ENCODE data around the gene AQP12A.

Gene AQP12A

DNA sequence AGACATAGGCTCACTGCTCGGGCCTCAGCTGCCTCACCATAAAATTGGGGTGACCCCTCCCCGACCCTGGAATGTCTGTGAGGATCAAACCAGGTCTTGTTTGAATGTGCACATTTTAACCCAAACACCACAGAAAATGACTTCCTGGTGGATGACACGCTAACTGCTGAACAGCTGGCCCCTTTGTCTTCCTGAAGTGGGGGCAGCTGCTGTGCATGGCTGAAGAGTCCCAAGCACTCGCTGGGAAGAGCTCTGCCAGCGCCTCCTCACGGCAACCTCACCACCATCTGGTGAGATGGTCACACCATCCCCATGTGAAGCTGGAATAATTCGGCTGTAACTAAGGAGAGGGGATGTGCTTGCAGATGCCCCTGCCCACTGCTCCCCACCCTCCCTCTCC lies 34.0 kb downstream of the AQP12A start:
- DNase-seq, result peak; percentile 85 to 95

DNA sequence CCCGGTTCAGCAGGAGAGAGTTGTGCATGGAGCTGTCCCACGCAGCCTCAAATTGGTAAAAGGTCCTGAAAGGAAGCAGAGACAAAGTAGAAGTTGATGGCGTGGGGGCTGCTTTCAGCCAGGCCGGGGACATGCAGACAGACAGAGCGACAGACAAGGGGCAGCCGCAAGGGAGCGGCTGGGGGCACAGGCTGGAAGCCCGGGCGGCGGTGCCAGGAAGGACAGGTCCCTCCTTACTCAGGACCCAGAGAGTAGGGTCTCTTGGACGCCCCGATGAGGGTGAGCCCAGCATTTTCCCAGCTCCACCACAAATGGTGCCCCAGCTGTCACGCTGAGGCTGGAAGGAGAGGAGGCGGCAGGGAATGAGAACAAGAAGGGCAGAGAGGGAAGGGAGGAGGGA lies 35.2 kb downstream of the AQP12A start:
- DNase-seq, result no peak

DNA sequence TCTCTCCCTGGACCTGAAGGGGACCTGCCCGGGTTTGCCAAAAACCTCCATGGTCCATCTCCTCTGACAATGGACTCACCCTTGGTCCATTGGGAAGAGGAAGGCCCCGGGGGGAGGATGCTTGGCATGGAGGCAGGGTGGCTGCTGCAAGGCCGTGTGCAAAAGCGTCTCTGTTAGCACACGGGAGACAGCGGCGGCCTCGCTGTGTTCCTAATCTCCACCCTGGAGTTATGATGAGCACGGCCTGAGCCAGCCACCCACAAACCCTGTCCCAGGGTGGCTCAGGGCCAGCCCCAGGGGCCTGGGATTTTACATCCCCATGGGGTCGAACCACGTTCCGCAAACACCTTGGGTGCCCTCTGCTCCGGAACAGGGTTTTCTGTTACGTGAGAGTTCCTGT lies 35.8 kb downstream of the AQP12A start:
- DNase-seq, result no peak

DNA sequence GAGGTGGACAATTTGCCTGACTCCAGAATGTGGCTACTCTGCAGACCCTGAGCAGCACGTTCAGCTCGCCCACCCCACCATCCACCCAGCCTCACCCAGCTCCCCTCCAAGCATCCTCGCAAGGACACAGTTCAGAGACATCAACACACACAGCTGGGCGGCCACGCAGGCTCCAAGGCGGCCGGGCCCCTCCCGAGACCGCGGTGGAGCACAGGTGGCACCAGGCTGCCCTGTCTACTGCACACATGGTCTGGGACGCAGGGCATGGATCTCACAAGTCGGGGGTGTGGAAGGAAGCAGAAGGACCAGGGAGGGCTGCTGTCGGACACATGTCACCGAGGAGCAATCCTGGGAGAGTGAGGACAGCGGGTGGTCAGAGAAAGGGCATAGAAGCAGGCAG lies 36.2 kb downstream of the AQP12A start:
- peak in 1 of 2 experiments; percentile 25 for DNase-seq

DNA sequence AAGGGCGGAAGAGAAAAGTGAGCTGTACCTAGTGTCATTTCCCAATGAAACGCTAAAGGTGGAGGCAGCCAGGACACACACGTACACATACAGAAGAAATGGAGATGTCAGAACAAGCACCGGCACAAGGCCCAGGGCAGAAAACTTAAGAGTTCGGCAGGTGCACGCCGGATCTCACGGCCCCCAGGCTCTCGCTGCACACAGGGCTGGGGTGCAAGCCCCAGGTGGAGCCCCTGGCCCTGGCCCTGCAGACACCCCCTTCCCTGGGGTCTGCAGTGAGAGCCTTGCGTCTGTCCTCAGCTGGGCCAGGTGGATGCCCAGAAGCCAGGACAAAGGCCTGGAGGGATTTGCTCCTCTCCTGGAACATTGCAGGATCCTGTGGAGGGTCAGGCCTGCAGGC lies 36.7 kb downstream of the AQP12A start:
- no peak for DNase-seq

DNA sequence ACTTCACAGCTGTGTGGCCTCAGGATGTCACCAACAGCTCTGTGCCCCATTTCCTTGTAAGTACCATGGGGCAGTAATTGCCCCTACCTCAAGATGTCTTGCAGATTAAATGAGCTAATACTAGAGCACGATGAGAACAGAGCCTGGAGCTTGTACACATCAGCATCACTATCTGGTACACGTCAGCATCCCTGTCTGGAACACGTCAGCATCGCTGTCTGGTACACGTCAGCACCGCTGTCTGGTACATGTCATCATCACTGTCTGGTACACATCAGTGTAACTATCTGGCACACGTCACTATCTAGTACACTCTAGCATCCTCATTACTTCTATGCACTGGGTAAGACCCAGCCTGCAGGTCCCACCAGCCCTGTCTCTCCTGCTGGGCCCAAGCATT lies 37.2 kb downstream of the AQP12A start:
- DNase-seq, result no peak

DNA sequence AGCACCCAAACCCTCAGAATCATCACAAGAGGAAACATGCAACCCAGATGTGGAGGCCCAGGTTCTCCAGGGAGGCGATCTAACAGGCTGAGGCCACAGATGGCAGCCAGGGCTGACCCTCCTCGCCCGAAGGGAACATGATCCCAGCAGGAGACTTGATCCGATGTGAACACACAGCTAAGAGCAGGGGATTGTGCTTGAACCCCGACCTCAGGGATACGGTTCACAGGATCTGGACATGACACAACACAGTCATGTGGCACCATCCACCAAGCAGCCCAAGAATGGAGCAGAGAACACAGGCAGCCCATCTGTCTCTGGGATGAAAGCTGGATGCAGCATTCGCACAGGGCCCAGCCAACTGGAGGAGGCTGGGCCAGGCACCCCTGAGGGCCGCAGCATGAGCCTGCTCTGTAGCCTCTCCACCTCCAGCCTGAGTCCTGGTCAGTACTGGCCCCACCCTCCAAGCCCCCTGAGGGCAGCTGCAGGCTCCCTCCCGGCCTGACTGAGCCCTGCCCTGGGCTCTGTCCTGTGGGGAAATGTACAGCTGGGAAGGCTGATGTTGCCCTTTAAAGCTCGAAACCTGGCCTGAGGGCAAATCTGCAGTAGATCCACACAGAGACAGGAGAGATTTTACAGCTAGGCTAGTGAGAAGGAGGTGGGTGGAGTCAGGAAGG lies 39.0 kb downstream of the AQP12A start:
- DNase-seq, result peak; percentile 40 to 66

DNA sequence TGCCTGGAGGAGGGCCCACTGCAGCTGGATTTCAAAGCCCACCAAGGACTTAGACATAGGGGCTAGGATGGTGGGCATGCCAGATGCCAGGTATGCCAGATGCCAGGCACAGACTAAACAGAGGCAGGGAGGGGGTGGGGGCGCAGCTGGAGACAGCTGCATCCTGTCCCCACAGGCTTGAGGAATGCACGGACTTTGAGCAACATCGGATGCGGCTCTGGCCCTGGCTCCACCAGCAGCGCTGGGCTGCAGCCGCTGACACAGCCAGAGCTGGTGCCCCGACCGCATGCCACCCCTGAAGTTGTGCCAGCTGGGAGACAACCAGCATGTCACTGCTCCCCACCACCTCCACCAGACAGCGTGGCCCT lies 39.5 kb downstream of the AQP12A start:
- peak in 1 of 2 experiments; percentile 12 for DNase-seq

DNA sequence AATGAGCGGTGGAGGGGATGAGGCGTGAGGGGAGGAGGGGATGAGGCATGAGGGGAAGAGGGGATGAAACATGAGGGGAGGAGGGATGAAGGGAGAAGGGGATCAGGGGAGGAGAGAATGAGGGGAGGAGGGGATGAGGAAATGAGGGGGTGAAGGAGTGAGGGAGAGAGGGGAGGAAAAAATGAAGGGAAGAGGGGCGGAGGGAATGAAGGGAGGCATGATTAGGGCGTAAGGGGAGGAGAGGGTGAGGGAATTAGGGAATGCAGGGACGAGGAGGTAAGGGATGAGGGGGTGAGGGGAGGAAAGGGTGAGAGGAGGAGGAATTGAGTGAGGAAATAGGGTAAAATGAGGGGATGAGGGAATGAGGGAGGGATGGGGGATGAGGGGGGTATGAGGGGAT lies 40.5 kb downstream of the AQP12A start:
- no peak for DNase-seq

DNA sequence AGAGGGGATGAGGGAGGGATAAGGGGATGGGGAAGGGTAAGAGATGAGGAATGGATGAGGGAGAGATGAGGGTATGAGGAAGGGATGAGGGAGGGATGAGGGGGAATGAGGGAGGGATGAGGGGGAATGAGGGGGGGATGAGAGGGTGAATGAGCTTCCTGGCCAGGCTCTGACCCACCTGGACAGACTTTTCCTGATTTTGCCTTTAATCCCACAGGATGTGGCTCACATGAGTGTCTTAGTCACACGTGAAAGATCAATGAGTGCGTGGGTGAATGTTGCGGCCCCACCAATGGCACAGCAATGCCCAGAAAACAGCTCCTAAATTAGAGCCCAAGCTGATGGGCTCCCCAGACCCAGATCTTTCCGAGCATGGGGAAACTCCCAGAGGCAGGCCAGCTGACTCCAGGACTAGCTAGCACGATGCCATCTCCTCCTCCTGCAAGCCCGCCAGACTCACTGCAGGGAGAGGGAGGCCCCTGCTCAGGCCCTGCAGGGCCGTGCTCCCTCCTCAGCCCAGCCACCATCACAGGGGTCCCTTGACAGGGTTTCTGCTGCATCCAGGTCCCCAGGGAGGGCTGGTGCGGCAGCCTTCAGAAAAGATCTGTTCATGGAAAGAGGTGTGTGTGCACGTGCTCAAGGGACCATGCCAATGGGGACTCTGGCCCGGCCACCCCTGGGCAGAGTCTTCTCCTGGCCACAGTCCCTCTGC lies 41.4 kb downstream of the AQP12A start:
- no peak for DNase-seq

DNA sequence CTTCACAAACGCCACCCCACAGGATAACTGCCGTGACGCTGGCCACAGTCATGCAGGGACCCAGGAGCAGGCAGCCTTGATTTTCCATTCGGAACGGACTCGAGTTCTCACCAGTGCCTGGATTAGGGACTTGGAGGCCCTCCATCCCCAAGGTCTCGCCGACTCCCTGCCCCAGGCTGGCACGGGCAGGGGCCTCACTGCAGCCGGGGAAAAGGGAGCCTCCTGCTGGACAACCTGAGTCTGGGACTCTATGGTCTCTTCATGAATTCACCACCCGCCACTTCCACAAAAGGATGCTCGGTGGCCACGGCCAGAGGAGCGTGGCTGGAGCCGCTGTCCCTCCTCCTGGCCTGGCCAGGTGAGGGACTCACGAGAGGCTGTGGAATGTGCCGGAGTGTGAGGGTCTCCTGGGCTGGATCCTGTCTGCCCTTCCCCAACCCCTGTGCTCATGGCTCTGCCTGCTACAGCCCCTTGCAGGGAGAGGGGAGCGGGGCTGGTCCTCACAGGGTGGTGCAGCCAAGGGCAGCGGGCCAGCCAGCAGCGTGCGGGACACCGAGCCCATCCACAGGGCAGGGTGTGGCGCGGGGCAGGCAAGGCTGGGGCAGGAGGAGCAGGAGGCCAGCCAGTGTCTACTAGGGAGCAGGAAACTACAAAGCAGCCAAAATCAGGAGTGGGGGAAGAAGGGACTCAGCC lies 42.3 kb downstream of the AQP12A start:
- no peak for DNase-seq

DNA sequence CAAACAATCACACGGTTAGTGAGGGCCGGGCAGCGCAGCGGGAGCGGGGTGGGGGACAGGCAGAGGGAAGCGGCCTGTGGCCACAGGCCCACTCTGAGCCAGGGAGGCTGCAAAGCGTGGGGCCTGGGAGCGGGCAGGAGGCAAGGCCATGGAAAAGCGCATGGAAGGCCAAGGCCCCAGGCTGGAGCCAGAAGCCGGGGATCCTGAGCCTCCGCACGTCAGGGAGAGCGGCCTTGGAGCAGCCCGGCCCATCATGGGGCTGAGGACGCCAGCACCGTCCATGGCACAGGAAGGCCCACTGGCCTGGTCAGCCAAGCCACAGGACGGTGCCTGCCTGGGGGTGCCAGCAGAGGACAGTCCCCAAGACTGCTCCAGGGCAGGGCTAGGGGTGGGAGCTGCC lies 43.1 kb downstream of the AQP12A start:
- DNase-seq, result no peak

DNA sequence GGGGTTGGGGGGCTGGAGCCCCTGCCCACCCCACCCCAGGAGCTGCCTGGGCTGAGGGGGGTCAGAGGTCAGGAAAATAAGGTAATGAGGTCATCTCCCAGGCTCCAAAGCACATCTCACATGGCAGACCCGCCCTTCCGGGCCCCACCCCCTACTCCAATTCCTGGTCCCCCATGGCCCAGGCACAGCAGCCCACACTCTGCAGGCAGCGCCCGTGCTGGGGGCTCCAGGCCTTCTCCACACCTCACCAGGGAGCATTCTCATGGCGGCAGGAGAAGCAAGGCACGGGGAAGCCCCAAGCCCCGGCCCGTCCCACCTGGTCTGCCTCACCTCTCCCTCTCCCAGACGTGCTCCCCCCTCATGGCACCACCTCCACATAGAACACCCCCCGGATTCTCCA lies 43.8 kb downstream of the AQP12A start:
- DNase-seq, result no peak

DNA sequence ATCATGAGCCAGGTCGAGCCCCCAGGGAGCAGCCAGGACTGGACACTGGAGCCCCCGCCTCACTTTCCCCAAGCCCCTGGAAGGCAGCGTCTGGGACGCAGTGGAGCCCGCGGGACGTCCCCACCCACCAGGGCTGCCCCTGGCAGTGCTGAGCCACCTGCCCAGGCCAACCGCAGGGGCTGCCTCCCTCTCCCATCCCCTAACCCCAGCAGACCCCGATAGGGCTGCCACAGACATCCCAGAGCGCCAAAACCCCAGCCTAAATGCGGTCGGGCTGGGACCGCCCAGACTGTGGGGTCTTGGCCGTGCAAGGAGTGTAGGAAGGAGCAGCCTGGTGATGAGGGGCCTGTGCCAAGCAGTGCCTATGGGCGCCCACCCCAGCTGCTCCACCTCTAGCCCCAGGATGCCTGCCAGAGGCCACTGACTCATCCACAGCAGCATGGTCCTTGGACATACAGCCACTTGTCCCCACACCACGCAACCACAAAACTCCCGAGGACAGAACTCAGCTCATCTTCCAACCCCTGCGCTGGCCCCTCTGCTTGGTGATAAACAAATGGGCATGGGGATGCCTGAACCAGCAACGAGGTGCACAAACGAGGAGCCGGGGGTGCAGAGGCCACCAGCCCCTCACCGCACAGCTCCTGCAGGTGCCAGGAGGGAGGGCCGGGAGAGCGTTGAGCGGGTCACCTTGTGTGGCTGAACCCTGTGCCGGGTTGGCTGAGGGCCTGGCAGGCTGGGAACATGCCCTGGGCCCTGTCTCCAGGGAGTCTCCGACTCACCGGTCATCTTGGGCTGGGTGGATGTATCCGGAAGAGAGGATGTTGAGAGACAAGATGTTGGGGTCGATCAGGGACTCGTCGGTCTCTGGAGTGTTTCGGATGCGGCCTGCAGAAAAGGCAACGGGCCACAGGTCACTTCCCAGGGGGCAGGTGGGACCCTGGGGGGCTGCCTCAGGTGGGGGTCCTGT lies 44.9 kb downstream of the AQP12A start:
- DNase-seq, result no peak

DNA sequence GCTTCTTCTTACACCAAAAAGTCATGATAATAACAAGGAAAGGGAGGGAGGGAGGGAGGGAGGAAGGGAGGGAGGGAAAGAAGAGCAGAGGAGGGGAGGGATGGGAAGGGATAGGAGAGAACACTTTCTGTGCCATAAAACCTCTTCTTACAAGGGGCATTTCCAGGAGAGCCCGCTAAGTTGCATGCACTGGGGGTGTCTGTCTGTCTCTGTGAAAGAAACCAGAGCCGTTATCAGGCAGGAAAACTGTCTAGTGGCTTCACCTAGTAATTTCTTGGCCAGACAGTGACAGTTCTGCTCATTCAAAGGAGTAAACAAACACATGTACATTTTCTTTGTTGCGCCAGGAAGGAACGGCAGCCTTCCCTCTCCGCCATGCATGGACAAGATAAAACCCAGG lies 45.8 kb downstream of the AQP12A start:
- DNase-seq, result no peak

DNA sequence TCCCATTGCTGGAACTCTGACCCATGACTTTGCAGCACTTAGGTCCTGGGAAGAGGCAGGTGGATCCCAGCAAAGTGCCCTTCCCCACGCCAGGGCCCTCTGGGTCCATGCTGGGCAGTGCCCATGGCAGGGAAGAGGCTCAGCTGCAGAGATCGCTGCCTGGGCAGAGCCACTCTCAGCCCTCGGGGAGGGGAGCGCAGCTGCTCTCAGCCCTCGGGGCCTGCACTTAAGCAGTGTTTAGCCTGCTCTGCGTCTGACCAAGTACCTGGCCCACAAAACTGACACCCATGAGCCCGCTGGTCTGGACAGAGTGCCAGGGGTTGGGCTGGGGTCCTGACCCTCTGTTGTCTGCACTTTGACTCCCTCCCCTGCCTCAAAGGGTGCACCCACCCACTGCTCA lies 46.3 kb downstream of the AQP12A start:
- no peak for DNase-seq

DNA sequence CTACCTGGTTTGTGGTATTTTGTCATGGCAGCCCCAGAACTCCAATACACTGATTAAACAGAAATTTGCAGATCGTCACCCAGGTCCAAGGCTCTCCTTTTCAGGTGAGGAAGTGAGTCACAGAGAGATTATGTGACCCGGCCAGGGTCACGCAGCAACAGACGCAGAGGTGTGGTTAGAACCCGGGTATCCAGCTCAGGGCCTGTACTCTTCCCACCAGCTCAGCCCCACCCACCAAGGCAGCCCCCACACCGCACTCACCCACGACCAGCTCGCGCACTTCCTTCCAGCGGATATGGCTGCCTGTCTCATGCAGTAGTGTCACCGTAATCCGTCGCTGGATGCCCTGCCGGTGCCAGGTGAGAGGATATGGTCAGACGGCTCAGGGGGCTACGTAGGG lies 48.1 kb downstream of the AQP12A start:
- no peak for DNase-seq

DNA sequence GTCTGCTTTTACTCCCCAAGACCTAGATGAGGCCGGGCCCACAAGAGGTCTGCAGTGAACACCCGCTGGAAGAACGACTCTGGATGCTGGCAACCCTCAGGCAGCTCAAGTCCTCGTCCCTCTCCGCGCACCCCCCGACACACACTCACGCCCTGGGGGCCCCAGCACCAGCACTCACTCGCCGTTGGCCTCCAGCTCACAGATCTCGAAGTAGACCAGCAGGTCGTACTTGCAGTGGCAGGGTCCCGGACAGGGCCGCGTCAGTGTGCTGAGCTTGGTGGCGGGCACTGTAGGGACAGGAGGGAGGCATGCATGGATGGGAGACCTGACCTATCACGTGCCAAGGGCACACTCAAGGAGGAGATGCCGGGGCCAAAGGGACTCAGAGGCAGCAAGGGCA lies 49.4 kb downstream of the AQP12A start:
- DNase-seq, result no peak

DNA sequence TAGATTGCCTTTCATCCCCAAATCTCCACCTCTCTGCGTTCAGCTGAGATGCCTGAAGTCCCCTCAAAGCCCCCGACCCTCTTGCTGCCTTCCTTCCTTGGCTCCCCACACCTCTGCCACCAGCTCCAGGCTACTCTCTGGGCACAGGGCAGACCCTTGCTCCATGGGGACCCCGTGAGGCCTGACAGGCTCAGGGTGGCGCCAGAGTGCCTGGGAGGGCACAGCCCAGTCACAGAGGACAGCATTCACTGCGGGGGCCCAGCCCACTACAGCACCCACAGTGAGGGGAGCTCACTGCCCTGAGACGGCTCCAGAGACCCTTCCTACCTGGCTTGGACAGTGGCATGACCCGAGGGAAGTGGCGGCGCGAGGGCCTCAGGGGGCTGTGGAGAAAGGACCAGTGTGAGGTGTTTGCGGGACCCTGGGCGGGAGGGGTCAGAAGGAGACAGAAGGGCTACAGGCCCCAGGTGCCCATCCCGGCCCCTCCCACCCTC lies 51.0 kb downstream of the AQP12A start:
- DNase-seq, result no peak

DNA sequence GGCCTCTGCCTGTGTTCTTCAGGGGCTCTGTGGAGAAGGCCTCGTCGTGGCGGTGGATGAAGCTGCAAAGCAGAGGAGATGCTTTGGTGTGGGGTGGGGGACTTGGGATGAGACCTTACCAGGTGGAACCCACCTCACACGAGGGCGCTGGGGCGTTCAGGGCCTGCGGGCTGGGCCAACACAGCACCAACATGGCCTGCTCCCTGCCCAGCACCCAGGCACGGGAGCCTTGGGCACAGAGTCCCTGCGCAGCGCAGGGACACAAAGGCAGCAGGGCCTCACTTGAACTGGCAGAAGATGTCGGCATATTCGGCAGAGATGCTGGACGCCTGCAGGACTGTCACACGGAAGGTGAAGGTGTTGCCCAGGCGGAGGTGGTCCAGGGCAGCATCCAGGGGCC lies 53.8 kb downstream of the AQP12A start:
- no peak for DNase-seq

DNA sequence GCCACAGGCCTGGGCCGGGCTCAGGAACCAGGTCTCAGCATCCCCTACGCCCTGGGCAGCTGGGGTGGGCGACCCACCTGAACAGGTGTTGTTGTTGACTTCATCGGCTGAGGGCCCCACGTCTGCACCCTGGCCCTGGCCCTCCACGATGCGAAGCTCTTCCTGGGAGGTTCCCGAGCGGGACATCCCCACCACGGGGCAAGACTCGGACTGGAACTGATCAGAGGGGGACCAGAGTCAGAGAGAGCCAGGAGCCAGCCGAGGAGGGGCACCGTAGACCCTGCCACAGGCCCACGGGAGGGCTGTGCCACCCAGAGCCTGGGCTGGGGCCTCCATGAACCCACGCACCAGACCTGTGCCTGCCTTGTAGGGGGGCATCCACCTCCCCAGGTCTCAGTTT lies 54.3 kb downstream of the AQP12A start:
- no peak for DNase-seq

DNA sequence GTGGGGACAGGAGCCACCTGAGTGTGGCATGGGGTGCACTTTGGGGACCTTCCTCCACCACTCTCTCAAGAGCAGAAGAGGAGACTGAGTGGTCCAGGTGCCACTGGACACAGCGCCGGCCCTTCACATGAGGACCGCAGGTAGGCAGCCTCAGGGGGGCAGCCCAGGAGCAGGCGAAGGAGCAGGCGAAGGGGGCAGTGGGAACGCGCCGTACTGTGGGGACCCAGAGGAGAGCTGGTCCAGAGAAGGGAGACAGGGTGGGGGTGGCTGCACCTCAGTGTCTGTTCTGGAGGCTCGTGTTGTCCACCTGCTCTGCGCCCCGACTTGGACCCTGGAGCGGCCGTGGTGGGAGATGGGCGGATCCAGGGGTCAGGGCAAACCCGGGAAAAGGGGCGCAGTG lies 55.0 kb downstream of the AQP12A start:
- DNase-seq, result no peak

DNA sequence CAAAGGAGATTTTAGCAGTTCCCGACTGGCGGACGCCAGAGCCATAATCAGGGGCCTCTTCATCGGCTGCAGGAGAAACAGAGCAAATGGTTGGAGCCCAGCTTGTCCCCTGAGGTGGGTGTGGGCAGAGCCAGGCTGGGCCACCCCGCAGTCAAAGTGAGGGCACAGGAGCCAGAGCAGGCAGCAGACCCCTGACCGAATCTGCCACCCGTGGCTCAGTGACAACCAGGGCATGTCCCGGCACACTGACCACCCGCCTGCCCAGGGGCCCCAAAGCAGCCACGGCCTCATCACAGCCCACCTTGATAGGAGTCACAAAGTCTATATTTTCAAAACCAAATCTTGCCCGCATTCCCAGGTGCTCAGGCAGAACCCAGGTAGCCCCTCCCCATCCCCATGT lies 55.6 kb downstream of the AQP12A start:
- DNase-seq, result no peak
